COLO668 (cell line): ENCODE results near the gene TMEM198.

Experiments used
- DNase-seq: peaks from one replicate; lab custom pipeline; 2025; ENCODE audit not compliant: unreplicated experiment; lab: John Stamatoyannopoulos, UW

TMEM198 gene

GRCh38 chr2:219561179-219562048 is 17.6 kb downstream of the TMEM198 start:
- no peak for DNase-seq

GRCh38 chr2:219562049-219563020 is 18.5 kb downstream of the TMEM198 start:
- no peak for DNase-seq

- DNase-seq: no peak
These were observed 19.6 kb downstream of the TMEM198 start for GRCh38 chr2:219563271-219563928.

GRCh38 chr2:219565130-219566080 is 21.6 kb downstream of the TMEM198 start:
- DNase-seq: no peak

DNA sequence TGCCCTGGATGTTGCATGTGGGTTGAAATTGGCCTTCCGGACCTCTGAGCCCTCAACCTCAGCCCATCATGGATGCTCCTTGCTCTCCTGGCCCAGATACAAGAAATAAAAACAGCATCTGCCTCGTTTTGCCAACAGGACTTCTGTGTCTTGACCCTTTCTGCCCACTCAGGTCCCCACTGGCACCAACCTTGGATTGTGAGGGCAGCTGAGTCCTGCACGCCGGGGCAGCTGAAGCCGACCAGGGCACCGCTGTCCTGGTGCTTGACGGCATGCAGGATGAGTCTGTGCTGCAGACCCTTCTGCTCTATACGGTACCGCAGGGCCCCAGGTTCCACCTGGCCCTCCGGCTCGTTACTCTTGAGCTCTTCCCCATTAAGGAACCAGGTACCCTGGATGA is 22.8 kb downstream of the TMEM198 start:
- no peak for DNase-seq

DNA sequence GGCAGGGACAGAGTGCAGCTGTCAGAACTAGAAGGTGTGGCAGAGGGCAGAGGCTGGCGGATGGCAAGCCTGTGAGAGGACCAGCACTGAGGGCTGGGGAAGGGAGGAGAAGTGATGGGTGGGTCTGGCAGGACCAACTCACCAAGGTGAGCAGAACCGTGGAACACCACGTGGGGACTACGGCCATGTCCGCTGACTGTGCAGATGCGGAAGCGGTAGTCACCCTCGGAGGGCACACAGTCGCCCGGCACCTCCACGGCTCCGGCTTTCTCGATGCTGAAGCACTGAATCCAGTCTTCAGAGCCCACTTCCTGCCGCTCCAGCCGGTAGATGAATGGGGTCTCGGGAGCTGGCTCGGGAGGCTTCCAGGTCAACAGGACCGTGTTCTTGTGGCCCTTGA is 23.3 kb downstream of the TMEM198 start:
- no peak for DNase-seq

DNA sequence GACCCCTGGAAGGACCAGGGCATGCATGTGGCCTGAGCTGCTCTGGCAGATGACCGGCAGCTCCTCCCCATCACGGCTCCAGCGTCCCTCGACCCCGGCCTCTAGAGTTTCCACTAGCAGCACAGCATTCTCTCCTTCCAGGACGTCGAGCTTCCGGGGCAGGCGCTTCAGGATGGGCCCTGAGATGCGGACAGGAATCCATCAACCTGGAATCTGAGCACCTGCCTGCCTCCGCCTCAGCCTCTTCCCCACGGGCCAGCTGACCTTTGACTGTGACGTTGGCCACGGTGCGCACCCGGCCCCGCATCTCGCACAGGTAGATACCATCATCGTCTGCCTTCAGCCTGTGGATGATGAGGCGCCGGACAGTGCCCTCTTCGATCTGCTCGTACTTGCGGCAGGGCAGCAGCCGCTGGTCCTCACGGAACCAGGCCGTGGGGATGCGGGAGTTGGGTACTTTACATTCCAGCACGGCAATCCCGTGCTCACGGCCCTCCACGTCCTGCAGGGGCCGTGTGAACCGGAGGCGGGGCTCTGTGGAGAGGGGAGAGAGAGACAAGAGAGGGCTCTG is 24.0 kb downstream of the TMEM198 start:
- DNase-seq: no peak

- DNase-seq: no peak
These were observed 25.2 kb downstream of the TMEM198 start for GRCh38 chr2:219569041-219569440.

DNA sequence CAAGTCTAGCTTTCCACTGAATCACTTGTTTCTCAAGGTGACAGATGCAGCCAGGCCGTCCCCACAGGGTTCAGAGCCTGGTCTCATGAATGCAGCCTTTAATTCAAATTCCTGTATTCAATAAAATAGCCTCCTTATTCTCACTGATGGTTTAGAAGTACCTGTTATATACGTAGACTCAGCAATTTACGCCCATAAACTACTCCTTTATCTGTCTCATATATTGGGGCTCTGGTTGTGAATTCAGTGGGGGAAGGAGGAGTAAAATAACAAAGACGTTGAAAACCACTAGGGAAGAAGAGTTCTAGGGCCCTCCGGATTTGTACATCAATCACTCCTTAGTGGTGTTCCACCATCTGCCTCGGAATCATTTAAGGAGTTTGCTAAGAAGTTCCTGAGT is 25.8 kb downstream of the TMEM198 start:
- DNase-seq: no peak

DNA sequence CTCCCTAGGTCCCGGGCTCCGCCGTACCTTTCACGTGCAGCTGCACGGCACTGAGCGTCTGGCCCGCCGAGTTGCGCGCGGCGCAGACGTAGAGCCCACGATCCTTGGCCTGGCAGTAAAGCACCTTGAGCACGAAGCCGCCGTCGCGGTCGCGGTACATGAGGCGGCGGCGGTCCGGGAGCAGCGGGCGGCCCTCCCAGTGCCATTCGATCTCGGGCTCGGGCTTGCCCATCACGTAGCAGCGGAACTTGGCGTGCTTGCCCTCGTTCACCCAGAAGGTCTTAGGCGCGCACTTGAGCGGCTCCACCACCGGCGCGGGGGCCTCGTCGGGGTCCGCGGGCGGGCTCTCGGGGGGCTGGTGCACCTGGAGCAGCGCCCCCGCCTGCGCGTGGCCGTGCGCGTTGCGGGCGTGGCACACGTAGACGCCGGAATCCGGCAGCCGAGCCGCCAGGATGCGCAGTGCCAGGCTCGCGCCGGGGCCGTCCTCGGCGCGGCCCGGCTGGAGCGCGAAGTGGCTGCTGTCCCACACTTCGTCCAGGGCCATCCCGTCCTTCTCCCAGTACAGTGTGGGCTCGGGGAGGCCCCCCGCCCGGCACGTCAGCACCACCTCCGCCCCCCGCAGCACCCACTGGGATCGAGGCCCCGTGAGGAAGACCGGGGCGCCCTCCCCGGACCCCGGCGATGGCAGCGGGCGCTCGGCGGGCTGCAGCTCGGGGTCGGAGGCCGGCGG is 26.5 kb downstream of the TMEM198 start:
- DNase-seq: peak; percentile 68

GRCh38 chr2:219570924-219571310 is 27.1 kb downstream of the TMEM198 start:
- DNase-seq: peak; percentile 50

- DNase-seq: peak; percentile 84
These were observed 27.7 kb downstream of the TMEM198 start, which contains the start of gene OBSL1 for GRCh38 chr2:219571311-219572236. Gene OBSL1 (minus strand): TSS chr2:219571539. CDS start chr2:219571232, 307 bp downstream.

DNA sequence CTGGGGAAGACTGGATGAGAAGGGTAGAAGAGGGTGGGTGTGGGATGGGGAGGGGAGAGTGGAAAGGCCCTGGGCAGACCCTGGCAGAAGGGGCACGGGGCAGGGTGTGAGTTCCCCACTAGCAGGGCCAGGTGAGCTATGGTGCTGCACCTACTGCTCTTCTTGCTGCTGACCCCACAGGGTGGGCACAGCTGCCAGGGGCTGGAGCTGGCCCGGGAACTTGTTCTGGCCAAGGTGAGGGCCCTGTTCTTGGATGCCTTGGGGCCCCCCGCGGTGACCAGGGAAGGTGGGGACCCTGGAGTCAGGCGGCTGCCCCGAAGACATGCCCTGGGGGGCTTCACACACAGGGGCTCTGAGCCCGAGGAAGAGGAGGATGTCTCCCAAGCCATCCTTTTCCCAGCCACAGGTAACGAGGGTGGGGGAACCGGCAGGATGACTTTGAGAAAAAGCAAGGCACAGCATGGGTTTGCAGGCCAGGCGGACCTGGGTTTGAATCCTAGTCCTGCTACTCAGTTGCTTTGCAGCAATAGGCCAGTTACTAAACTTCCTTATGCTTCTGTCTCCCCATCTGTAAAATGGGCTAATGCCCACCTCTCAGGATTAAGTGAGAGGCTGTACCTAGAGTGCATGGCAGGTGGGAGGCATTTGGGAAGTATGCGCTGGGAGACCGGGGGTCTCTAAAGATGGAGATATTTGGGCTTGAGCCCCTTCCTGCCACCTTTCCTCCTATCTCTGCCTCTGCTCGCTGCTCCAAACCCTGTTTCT is 28.6 kb downstream of the TMEM198 start, which contains the start of gene INHA:
INHA (plus strand) TSS at position 74 of the 765 bp plus-strand sequence; CDS start at position 139, 65 bp downstream.
- no peak for DNase-seq

GRCh38 chr2:219573166-219573565 is 29.3 kb downstream of the TMEM198 start:
- DNase-seq: no peak

GRCh38 chr2:219574484-219575311 is 30.9 kb downstream of the TMEM198 start:
- DNase-seq: peak; percentile 22
